ENCODE data around the gene TMEM117.

DNA sequence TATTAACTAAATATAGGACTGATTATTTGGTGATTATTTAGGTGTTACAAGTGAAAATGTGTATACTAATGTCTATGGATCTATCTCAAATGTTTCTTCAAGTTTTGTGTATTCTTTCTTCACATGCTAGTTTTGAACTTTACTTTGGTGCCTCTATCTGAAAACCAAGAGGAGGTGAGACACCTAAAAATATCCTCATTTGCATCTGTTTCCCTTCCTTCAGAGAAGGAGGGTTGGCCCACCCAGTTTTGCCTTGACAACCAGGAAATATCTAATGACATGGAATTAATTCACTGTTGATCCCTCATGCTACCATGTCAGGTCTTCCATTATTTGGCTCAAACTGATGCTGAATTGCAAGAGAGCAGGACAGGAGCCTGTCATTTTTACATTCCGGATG is 539.8 kb downstream of the TMEM117 start:
- no peak for TF ChIP-seq CTCF (IDR thresholded peaks at IDR 0.05)
- TF ChIP-seq POLR2A (IDR thresholded peaks at IDR 0.05), result no peak
